ENCODE results near the gene KCNMB2. TPM values are rescaled to one million over a fixed set of nuclear protein-coding genes. Genes with fewer than 3 reads are reported as not detected.
"Not testable (repeated sequence)": the region's sequence is repeated elsewhere in the genome, so short reads cannot be mapped to it uniquely, and the experiment has no call there.

Gene KCNMB2
- total RNA-seq, 3 donors from 2014 or later: 0.19 to 1.3 TPM; not detected in 1

DNA sequence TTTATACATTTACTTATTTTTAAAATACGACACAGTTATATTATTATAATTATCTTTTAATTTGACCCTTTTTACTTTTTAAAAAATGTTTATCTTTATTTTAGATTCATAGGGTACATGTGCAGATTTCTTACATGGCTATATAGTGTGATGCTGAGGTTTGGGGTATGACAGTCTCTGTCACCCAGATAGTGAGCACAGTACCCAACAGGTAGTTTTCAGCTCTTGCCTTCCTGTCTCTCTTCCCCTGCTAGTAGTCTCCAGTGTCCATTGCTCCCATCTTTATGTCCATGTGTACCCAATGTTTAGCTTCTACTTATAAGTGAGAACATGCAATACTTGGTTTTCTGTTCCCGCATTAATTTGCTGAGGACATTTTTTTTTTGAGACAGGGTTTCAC lies 21.8 kb upstream of the KCNMB2 start:
- ATAC-seq (no peak), DNase-seq (no peak)
- no peak for TF ChIP-seq CTCF (IDR thresholded peaks at IDR 0.05)
- H3K4me3 ChIP-seq: no peak overlapping the region
- no peaks in the 10 kb centered on the region for H3K36me3 ChIP-seq (ENCODE audit: low read depth)
- intact Hi-C loops (cut with DNase I, micrococcal nuclease): no loop called here
- no peaks in the 10 kb centered on the region for H3K9me3 ChIP-seq
- H3K4me1 ChIP-seq (ENCODE audit: low read depth): no peaks in the 10 kb centered on the region

DNA sequence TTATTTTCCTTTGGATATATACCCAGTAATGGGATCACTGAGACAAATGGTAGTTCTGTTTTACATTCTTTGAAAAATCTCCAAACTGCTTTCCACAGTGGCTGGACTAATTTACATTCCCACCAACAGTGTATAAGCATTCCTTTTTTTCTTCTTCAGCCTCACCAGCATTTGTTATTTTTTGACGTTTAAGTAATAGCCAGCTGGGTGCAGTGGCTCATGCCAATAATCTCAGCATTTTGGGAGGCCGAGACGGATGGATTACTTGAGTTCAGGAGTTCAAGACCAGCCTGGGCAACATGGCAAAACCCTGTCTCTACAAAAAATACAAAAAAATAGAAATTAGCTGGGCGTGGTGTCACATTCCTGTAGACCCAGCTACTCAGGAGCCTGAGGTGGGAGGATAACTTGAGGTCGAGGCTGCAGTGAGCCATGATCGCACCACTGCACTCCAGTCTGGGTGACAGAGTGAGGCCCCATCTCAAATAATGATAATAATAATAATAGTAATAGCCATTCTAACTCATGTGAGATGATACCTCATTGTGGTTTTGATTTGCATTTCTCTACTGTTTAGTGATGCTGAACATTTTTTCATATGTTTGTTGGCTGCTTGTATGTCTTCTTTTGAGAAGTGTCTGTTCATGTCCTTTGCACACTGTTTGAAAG lies 21.0 kb upstream of the KCNMB2 start:
- H3K36me3 ChIP-seq (ENCODE audit: low read depth); intact Hi-C loops (cut with DNase I, micrococcal nuclease); DNase-seq; ATAC-seq; H3K9me3 ChIP-seq; H3K4me3 ChIP-seq; H3K4me1 ChIP-seq (ENCODE audit: low read depth): not testable (repeated sequence)

- H3K36me3 ChIP-seq (ENCODE audit: low read depth): no peaks in the 10 kb centered on the region
- no peaks in the 10 kb centered on the region for H3K9me3 ChIP-seq
- no peaks in the 10 kb centered on the region for H3K4me1 ChIP-seq (ENCODE audit: low read depth)
- no peak overlapping the region for H3K4me3 ChIP-seq
- ATAC-seq (no peak), DNase-seq (no peak)
- intact Hi-C loops (cut with DNase I, micrococcal nuclease): no loop called here
- TF ChIP-seq CTCF (IDR thresholded peaks at IDR 0.05): no peak
Observed at GRCh38 chr3:178517665-178518334, 18.4 kb upstream of the KCNMB2 start.

GRCh38 chr3:178518660-178519396 lies 17.4 kb upstream of the KCNMB2 start:
- H3K4me1 ChIP-seq (ENCODE audit: low read depth): no peaks in the 10 kb centered on the region
- ATAC-seq (no peak), DNase-seq (no peak)
- intact Hi-C loops (cut with DNase I, micrococcal nuclease): no loop called here
- H3K36me3 ChIP-seq (ENCODE audit: low read depth): no peaks in the 10 kb centered on the region
- no peak overlapping the region for H3K4me3 ChIP-seq
- no peak for TF ChIP-seq CTCF (IDR thresholded peaks at IDR 0.05)
- H3K9me3 ChIP-seq: no peaks in the 10 kb centered on the region

DNA sequence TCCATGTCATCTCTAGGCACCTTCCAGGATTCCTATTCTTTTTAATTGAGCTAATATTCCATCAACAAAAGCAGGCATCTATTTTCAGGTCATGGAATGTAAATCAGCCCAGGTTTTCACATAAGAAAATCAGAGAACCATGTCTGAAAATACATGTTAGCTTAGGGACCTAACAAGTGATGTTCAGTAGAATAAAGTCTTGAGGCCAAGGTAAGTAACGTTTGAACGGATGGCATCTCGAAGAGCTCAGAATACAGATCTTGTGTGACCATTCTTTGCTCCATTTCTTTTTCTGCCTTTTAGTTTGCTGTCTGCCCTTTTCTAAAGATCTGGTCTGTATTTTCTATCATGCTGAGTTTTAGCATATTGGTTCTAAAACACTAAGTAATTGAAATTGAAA lies 16.5 kb upstream of the KCNMB2 start:
- no peak for DNase-seq
- intact Hi-C loops (cut with DNase I, micrococcal nuclease): no loop called here
- Histone ChIP-seq H3K9me3 (no peaks in the 10 kb centered on the region), H3K4me1 (ENCODE audit: low read depth) (no peaks in the 10 kb centered on the region), H3K4me3 (no peak overlapping the region), H3K36me3 (ENCODE audit: low read depth) (no peaks in the 10 kb centered on the region)
- no peak for TF ChIP-seq CTCF (IDR thresholded peaks at IDR 0.05)
- ATAC-seq: no peak

DNA sequence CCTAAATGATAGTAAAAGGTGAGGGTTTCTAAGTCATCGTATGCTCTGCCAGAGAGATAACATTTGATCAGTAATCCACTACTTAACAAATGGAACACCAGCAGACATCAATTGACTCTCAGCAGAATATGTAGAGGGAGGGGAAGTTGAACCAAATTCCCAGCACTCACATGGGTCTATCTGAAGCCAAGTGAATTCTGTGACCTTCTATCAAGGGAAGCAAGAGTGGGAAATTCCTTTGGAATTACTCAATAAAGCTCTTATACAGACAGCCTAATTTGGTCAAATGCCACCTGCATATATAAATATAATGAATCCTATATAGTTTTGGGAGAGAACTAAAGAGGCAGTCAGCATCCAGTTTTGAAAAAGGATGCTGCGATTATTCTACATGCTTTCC lies 15.8 kb upstream of the KCNMB2 start:
- no peak for TF ChIP-seq CTCF (IDR thresholded peaks at IDR 0.05)
- no peaks in the 10 kb centered on the region for H3K4me1 ChIP-seq (ENCODE audit: low read depth)
- intact Hi-C loops (cut with DNase I, micrococcal nuclease): no loop called here
- H3K9me3 ChIP-seq: no peaks in the 10 kb centered on the region
- H3K4me3 ChIP-seq: no peak overlapping the region
- DNase-seq: no peak
- H3K36me3 ChIP-seq (ENCODE audit: low read depth): no peaks in the 10 kb centered on the region
- no peak for ATAC-seq
